HepG2 (cell line): Measurements from ENCODE around the gene TBC1D22A. TPM values are rescaled to one million over a fixed set of nuclear protein-coding genes. Genes with fewer than 3 reads are reported as not detected.

ENCODE experiments used
- AHR ChIP-seq: IDR thresholded peaks from 2 replicates; pipeline ENCODE4 v1.6.1; 2018; ENCODE audit warnings: missing genetic modification reagents, missing compliant biosample characterization
- BRD4 ChIP-seq: sonication (generic); formaldehyde crosslinking; IDR thresholded peaks from 2 replicates; pipeline ENCODE4 v1.4.0; 2020; ENCODE audit warnings: missing genetic modification reagents
- DR1 ChIP-seq: sonication (generic); formaldehyde crosslinking; IDR thresholded peaks from 2 replicates; pipeline ENCODE4 v1.8.0; 2021; ENCODE audit warnings: mild to moderate bottlenecking, missing genetic modification reagents, inconsistent platforms
- GPN1 ChIP-seq: sonication (generic); formaldehyde crosslinking; IDR thresholded peaks from 2 replicates; pipeline ENCODE4 v1.5.1; 2020; ENCODE audit warnings: missing genetic modification reagents, borderline replicate concordance
- HIC2 ChIP-seq: sonication (generic); formaldehyde crosslinking; IDR thresholded peaks from 2 replicates; pipeline ENCODE4 v1.9.0; 2022; ENCODE audit warnings: low read depth, missing genetic modification reagents
- KIAA2018 ChIP-seq: sonication (generic); formaldehyde crosslinking; IDR thresholded peaks from 2 replicates; pipeline ENCODE4 v1.5.0; 2020; ENCODE audit warnings: mild to moderate bottlenecking, missing genetic modification reagents, borderline replicate concordance
- SAFB2 ChIP-seq: sonication (generic); formaldehyde crosslinking; IDR thresholded peaks from 2 replicates; pipeline ENCODE4 v1.5.1; 2020; ENCODE audit warnings: missing genetic modification reagents, low read depth, mild to moderate bottlenecking, borderline replicate concordance
- SNAPC5 ChIP-seq: sonication (generic); formaldehyde crosslinking; IDR thresholded peaks from 2 replicates; pipeline ENCODE4 v1.8.1; 2023; ENCODE audit warnings: mild to moderate bottlenecking, missing genetic modification reagents, borderline replicate concordance
- TBX3 ChIP-seq: fragments of 450-650 bp; IDR thresholded peaks from 2 replicates; pipeline ENCODE4 v1.6.1; 2017; ENCODE audit warnings: antibody characterized with exemption, mild to moderate bottlenecking, inconsistent platforms, borderline replicate concordance
- TFAP4 ChIP-seq: sonication (generic); IDR thresholded peaks from 2 replicates; pipeline ENCODE4 v1.6.1; 2016; ENCODE audit warnings: low read depth, borderline replicate concordance
- XBP1 ChIP-seq: sonication (generic); formaldehyde crosslinking; IDR thresholded peaks from 2 replicates; pipeline ENCODE4 v1.5.0; 2020; ENCODE audit warnings: missing genetic modification reagents
- ZNF446 ChIP-seq: sonication (generic); formaldehyde crosslinking; IDR thresholded peaks from 2 replicates; pipeline ENCODE4 v1.5.0; 2020; ENCODE audit warnings: mild to moderate bottlenecking, missing genetic modification reagents
- ZNF549 ChIP-seq: sonication (generic); formaldehyde crosslinking; IDR thresholded peaks from 2 replicates; pipeline ENCODE4 v1.5.0; 2020; ENCODE audit warnings: missing genetic modification reagents
- ZNF644 ChIP-seq: IDR thresholded peaks from 2 replicates; pipeline ENCODE4 v1.6.1; 2016; ENCODE audit warnings: low read depth
- ZNF850 ChIP-seq: sonication (generic); formaldehyde crosslinking; conservative IDR thresholded peaks from 2 replicates; pipeline ENCODE4 v1.9.0; 2021; ENCODE audit warnings: mild to moderate bottlenecking, missing genetic modification reagents
- ZZZ3 ChIP-seq: sonication (generic); formaldehyde crosslinking; IDR thresholded peaks from 2 replicates; pipeline ENCODE4 v1.4.0; 2020; ENCODE audit warnings: missing genetic modification reagents, mild to moderate bottlenecking, borderline replicate concordance
- polyA plus RNA-seq, 8 experiments: library from polyadenylated mRNA; depleted of rRNA in 3 of 8; stranded (reverse) in 7 of 8; unstranded in 1 of 8; fragments of >200 nt; fragmentation: Illumina TruSeq in 4 of 8; extraction: Trizol in 4 of 8; gene quantifications; 2 replicates each; pipeline versions ENCODE4 v1.2.1 to v1.2.3, GENCODE V29; 2011 to 2016; ENCODE audit warnings: low read depth in 4 of 8, missing spikeins in 1 of 8, mixed read lengths in 1 of 8; ENCODE audit not compliant: insufficient read depth in 1 of 8
- total RNA-seq, 5 experiments: library from RNA; depleted of rRNA; stranded (reverse); fragments of >200 nt; fragmentation: Illumina TruSeq; extraction: Trizol; gene quantifications; 2 replicates each; pipeline ENCODE4 v1.2.3, GENCODE V29; 2016; ENCODE audit warnings: low read depth in 1 of 5

Gene TBC1D22A
- total and polyA plus RNA-seq, 2 of the 13 experiments (the other 11 are each of a cell fraction or from before 2014, with no cell fraction given): 17.3 to 18.0 TPM

- TF ChIP-seq KIAA2018 (CRISPR knock-in tag) (no peak), DR1 (CRISPR knock-in tag) (peak; percentile 63; the same call in 1 of the 2 replicates), ZNF549 (CRISPR knock-in tag) (no peak), XBP1 (CRISPR knock-in tag) (no peak), ZNF644 (CRISPR knock-in tag) (no peak), ZZZ3 (CRISPR knock-in tag) (peak; percentile 49; the same call in 1 of the 2 replicates), HIC2 (CRISPR knock-in tag) (peak; percentile 63; the same call in 1 of the 2 replicates), ZNF446 (no peak), GPN1 (CRISPR knock-in tag) (no peak), TFAP4 (peak; percentile 76; the same call in 1 of the 2 replicates), TBX3 (peak; percentile 54; the same call in 1 of the 2 replicates), BRD4 (CRISPR knock-in tag) (peak; percentile 72), AHR (CRISPR knock-in tag) (no peak), SAFB2 (CRISPR knock-in tag) (peak; percentile 82; the same call in 1 of the 2 replicates), ZNF850 (CRISPR knock-in tag) (peak; percentile 26; the same call in 1 of the 2 replicates), SNAPC5 (peak; percentile 23; the same call in 1 of the 2 replicates)
Measured at GRCh38 chr22:46935506-46936377, 173.3 kb downstream of the TBC1D22A start (continued).
